DMS114 treated with DMSO at 0.1 percent for 48 hours (cell line): Measurements from ENCODE around the gene FAM181A.
A peak's percentile ranks its signal among the peaks of the same experiment; 100 is the strongest.

ENCODE experiments used
- DNase-seq: peaks from one replicate; lab custom pipeline; 2025; ENCODE audit not compliant: unreplicated experiment; lab: John Stamatoyannopoulos, UW

Gene FAM181A

GRCh38 chr14:93926873-93927799 is at the start of gene FAM181A:
Gene FAM181A, plus strand, starts transcription at chr14:93927344. Its CDS starts 942 bp downstream, at chr14:93928286.
- no peak for DNase-seq

GRCh38 chr14:93878212-93878611 is 48.9 kb upstream of the FAM181A start:
- no peak for DNase-seq

GRCh38 chr14:93878871-93879270 is 48.3 kb upstream of the FAM181A start:
- no peak for DNase-seq

- no peak for DNase-seq
Observed at GRCh38 chr14:93879362-93879983, 47.7 kb upstream of the FAM181A start.

GRCh38 chr14:93880021-93880820 is 46.9 kb upstream of the FAM181A start:
- no peak for DNase-seq

- DNase-seq = no peak
Observed at GRCh38 chr14:93884950-93885349, 42.2 kb upstream of the FAM181A start.

GRCh38 chr14:93888995-93889394 is 38.1 kb upstream of the FAM181A start:
- no peak for DNase-seq

- DNase-seq = no peak
Observed at GRCh38 chr14:93889739-93890483, 37.2 kb upstream of the FAM181A start.

- DNase-seq = no peak
Observed at GRCh38 chr14:93891756-93892504, 35.2 kb upstream of the FAM181A start.

GRCh38 chr14:93892505-93892839 is 34.7 kb upstream of the FAM181A start:
- DNase-seq = no peak

GRCh38 chr14:93892923-93893558 is 34.1 kb upstream of the FAM181A start:
- DNase-seq = peak; percentile 15

GRCh38 chr14:93893661-93894261 is 33.4 kb upstream of the FAM181A start:
- DNase-seq = no peak

- DNase-seq = no peak
Observed at GRCh38 chr14:93895023-93895604, 32.0 kb upstream of the FAM181A start.

GRCh38 chr14:93897476-93897845 is 29.7 kb upstream of the FAM181A start:
- DNase-seq = no peak

GRCh38 chr14:93898081-93898611 is 29.0 kb upstream of the FAM181A start:
- DNase-seq = no peak

GRCh38 chr14:93898731-93899130 is 28.4 kb upstream of the FAM181A start:
- no peak for DNase-seq

GRCh38 chr14:93901813-93902212 is 25.3 kb upstream of the FAM181A start:
- DNase-seq = no peak

GRCh38 chr14:93902619-93903307 is 24.4 kb upstream of the FAM181A start:
- DNase-seq = no peak
